Measurements from ENCODE around the gene GEMIN4. TPM values are rescaled to one million over a fixed set of nuclear protein-coding genes. Genes with fewer than 3 reads are reported as not detected.

GEMIN4 gene
- total RNA-seq, 1 experiment from 2014 or later = 26.3 TPM

DNA sequence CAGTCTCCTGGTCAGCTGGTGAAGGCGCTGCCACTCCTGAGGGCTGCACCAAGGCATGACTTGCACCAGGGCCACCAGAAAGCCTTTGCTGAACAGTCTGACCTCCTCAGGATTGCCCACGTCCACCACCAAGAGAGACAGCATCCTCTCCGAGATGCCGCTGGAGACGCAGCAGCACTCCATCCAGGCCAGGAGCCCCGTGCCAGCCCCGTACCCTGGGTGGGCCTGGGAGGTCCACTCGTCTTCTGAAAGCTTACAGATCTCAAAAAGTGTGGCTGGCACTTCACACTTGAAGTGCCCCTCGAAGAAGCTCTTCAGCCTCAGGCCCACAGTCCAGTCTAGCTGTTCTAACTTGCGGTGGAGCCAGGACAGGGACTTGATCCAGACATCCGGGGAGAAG is 6.7 kb downstream of the GEMIN4 start:
- no peak for DNase-seq (ENCODE audit: extremely low read depth, low read depth)

DNA sequence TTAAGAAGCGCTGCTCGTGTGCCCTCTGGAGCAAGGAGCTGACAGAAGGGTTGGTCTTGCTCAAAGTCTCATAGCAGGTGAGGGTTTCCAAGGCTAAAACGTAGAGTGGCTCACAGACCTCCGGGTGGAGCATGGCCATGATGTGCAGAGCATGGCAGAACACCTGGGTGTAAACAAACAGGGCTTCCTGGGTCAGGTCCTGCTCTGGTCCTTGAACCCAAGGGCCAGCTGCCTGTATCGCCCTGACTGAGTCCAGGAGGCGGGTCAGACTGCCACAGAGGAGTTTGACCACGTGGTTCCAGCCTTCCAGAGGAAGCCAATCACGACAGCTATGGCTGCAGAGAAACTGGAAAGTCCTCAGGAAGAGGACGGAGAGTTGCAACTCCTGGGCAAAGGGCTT is 7.1 kb downstream of the GEMIN4 start:
- no peak for DNase-seq (ENCODE audit: extremely low read depth, low read depth)

- no peak for DNase-seq (ENCODE audit: extremely low read depth, low read depth)
Observed at GRCh38 chr17:743139-743538, 8.9 kb downstream of the GEMIN4 start.

- no peak for DNase-seq (ENCODE audit: extremely low read depth, low read depth)
Observed at GRCh38 chr17:742147-742793, 9.8 kb downstream of the GEMIN4 start.

GRCh38 chr17:740240-741017 is 11.6 kb downstream of the GEMIN4 start:
- no peak for DNase-seq (ENCODE audit: extremely low read depth, low read depth)

GRCh38 chr17:737561-738113 is 14.4 kb downstream of the GEMIN4 start:
- DNase-seq (ENCODE audit: extremely low read depth, low read depth) = no peak

DNA sequence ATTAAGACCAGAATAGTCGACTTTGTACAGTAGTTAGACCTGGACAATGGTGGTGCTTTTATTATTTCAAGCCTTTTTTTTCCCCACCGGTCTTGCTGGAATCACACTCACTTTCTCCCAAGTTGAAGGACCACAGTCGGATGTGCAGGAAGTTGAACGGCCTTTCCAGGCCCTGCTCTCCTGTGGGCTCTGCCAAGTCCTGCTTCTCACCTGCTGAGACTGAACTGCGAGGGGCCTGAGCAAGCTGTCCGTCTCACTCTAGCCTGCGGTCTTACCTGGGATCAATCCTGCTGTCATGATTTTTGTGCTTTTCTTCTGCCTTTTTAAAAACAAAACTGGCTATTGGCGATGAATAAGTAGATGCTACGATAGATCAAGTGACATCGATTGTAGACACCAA is 18.3 kb downstream of the GEMIN4 start:
- DNase-seq (ENCODE audit: extremely low read depth, low read depth) = no peak

DNA sequence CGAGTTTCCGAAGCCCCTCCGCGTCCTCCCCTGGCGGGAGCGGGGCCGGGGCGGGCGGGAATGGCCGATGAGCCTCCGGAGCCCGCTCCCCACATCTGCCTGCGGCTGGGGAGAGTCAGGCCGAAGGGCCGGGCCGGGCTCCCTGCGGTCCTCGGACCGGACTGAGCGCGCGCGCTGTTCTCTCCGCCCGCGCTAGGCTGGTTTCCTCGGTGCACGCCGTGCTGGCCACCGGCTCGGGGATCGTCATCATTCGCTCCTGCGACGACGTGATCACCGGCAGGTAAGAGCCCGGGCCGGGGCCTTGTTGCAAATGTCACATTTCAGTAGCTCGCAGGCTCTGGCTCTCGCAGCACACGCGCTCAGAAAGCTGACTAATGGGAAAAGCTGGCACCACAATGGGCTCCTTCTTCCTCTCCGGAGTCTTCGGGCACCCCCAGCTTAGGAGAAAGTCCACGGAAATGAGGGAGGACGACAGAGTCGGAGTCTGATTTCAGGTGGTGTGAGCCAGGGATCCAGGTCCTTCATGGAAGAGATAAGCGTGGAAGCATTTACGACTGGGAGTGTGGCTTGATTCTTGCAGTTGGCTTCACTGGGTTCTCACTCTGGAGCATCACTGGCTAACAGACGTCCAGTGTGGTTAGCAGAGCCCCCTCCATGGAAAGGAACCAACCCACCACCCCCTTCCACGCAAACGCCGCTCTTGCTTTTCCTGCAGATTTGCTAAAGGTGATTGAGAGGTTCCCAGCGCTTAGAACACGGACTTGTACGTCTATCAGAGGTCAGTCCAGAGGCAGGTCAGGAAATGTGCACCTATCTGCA is 19.0 kb downstream of the GEMIN4 start:
- peak; percentile 23 for DNase-seq (ENCODE audit: extremely low read depth, low read depth)

GRCh38 chr17:732067-732901 is 19.8 kb downstream of the GEMIN4 start, which contains the start of gene TLCD3A:
Gene TLCD3A (plus strand): TSS chr17:732596. CDS start chr17:732648, 52 bp downstream.
- DNase-seq (ENCODE audit: extremely low read depth, low read depth) = peak; percentile 43

- no peak for DNase-seq (ENCODE audit: extremely low read depth, low read depth)
Observed at GRCh38 chr17:731644-732066, 20.4 kb downstream of the GEMIN4 start.

DNA sequence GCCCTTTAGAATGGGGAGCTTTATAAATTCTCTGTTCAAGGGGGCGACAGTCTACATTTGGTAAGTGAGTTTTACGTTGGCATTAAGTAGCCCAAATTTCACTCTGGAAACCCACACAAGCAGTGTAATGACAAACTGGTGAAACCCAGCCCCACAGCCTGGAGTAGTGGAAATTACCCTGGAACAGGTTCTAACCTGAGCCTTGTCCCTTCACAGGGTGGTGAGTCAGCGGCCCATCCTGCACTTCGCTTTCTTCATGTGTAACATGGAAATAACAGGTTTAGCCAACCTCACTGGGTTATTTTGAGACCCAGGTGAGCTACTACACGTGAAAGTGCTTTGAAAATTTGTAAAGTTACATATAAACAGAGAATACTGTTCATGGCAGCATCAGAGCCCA is 23.2 kb downstream of the GEMIN4 start:
- no peak for DNase-seq (ENCODE audit: extremely low read depth, low read depth)

DNA sequence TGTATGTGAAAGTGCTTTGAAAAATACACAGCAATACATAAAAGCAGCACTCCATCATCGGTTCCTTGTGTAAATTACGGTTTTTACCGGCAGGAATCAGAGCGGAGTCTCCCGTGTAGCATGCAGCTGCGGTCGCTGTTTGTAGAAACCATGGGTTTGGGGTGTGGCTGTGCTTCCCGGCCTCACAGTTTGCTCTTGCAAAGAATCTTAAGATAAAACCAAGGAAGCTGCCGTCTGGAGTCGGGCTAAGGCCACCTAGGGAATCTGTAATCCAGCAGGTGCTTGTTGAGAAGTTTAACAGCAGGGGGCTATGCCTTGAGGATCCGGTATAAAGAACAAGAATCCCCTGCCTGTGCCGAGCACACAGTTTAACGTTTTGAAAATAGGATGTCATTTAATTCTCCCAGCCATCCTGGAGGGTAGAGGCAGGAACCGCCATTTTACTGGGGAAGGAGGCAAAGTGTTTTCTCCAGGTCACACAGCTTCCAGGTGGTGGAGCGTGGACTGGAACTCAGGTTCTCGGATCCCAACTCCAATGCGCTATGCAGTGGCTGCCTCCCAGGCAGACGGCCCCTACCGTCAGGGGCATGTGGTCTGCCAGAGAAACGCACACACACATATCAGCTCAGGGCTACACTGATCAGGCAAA is 25.7 kb downstream of the GEMIN4 start:
- no peak for DNase-seq (ENCODE audit: extremely low read depth, low read depth)

- no peak for DNase-seq (ENCODE audit: extremely low read depth, low read depth)
Observed at GRCh38 chr17:725746-726145, 26.3 kb downstream of the GEMIN4 start.

DNA sequence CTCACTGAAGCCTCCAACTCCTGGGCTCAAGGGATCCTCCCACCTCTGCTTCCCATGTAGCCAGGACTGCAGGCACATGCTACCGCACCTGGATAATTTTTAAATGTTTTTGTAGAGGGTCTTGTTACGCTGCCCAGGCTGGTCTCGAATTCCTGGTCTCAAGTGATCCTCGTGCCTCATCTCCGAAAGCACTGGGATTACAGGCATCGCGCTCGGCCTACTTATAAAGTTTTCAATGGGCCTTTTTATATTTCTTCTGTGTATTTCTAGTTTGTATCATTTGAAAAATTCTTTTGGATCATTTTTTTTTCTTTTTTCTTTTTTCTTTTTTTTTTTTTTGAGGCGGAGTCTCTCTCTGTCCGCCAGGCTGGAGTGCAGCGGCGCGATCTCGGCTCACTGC is 27.0 kb downstream of the GEMIN4 start:
- DNase-seq (ENCODE audit: extremely low read depth, low read depth) = no peak

GRCh38 chr17:721540-721937 is 30.5 kb downstream of the GEMIN4 start:
- no peak for DNase-seq (ENCODE audit: extremely low read depth, low read depth)

DNA sequence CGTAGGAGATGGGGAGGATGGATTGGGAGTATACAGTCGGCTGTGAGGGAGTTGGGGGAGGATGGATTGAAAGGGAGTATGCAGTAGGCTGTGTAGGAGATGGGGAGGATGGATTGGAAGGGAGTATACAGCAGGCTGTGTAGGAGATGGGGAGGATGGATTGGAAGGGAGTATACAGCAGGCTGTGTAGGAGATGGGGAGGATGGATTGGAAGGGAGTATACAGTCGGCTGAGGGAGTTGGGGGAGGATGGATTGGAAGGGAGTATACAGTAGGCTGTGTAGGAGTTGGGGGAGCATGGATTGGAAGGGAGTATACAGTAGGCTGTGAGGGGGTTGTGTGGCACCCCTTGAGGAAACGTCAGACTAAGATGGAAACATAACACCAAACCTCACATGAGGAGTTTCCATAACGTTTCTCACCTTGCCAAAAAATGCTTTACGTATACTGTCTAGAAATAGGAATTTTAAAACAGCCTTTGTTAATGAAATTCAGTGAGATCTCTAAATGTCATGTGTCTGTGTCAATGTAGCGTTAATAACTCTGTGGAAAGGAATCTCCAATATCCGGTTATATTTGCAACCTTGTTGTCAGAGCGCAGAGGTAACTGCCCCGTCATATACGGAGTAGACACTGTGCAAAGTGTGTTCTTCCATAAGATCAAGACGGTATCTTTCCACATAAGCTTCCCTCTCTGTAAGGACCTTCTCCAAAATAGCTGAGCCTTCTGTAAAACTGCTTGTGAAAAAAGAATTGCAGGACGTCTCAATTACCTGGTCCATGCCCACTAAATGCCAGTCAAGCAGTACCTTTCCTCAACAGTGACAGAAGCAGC is 31.1 kb downstream of the GEMIN4 start:
- DNase-seq (ENCODE audit: extremely low read depth, low read depth) = no peak

GRCh38 chr17:718075-718474 is 34.0 kb downstream of the GEMIN4 start:
- no peak for DNase-seq (ENCODE audit: extremely low read depth, low read depth)

DNA sequence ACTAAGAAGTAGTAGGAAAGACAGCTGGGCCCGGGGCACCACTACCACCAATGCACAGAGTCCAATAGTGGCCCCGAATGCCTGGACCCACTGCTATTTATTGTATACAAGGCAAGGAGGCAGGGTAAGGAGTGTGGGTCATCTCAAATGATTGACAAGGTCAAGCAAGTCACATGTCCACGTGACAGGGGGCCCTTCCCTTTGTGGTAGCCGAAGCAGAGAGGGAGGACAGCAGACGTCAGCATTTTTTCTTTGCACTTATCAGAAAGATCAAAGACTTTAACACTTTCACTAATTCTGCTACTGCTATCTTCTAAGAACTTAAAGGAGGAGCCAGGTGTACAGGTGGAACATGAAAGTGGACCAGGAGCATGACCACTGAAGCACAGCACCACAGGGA is 43.9 kb downstream of the GEMIN4 start:
- DNase-seq (ENCODE audit: extremely low read depth, low read depth) = no peak

DNA sequence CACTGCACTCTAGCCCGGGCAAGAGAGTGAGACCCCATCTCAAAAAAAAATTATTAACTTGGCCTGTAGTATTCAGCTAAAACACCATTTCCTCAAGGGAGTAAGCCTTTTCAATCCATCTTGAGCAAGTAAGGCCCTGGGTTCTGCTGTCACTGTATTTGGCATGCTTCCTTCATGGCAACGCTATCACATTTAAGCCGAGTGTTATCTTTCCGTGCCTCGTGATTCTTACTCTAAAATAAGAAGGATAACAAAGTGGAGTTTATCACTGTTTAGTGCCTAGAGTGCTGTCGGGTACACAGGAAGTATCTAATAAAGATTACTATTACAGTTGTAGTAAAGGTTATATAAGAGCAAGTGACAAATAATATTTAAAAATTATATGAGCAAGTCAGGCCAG is 46.2 kb downstream of the GEMIN4 start:
- no peak for DNase-seq (ENCODE audit: extremely low read depth, low read depth)
